Psoas muscle (tissue), 8 donors: ENCODE data around the gene PDE4D. TPM values are rescaled to one million over a fixed set of nuclear protein-coding genes. Genes with fewer than 3 reads are reported as not detected.
A peak's percentile ranks its signal among the peaks of the same experiment; 100 is the strongest.

Source experiments
- ATAC-seq, 4 donors: fragments of 200-7000 bp; cut with Tn5 transposase; one replicate each; pipeline ENCODE4 v1.9.1; 2020; ENCODE audit warnings: moderate library complexity in 3 of 4, mild to moderate bottlenecking in 2 of 4
- DNase-seq, 2 donors: peaks; one replicate each; pipeline ENCODE4 v3.0.0-alpha.2; 2020
- H3K27ac ChIP-seq: fragments of 200-600 bp; one replicate; pipeline ENCODE4 v1.8.0; 2022
- H3K27me3 ChIP-seq, 3 donors: fragments of 200-600 bp in 1 of 3; one replicate each; pipeline versions ENCODE4 v1.6.1 to v1.8.0; 2013 to 2022; ENCODE audit warnings: low read length in 2 of 3, mild to moderate bottlenecking in 2 of 3, moderate library complexity in 1 of 3; ENCODE audit not compliant: insufficient read depth in 3 of 3
- H3K36me3 ChIP-seq, 2 donors: fragments of 200-600 bp in 1 of 2; one replicate each; pipeline versions ENCODE4 v1.6.1 to v1.8.0; 2013 to 2022; ENCODE audit warnings: low read depth in 1 of 2, mild to moderate bottlenecking in 1 of 2, moderate library complexity in 1 of 2; ENCODE audit not compliant: insufficient read depth in 1 of 2
- H3K4me1 ChIP-seq: fragments of 200-600 bp; one replicate; pipeline ENCODE4 v1.8.0; 2022
- H3K4me3 ChIP-seq: fragments of 200-600 bp; one replicate; pipeline ENCODE4 v1.8.0; 2022; ENCODE audit warnings: mild to moderate bottlenecking
- H3K9me3 ChIP-seq: fragments of 200-600 bp; one replicate; pipeline ENCODE4 v1.8.0; 2022
- WGBS, 3 donors: extraction: QIAGEN DNeasy Blood & Tissue Kit; methylation state at CpG; one replicate each; pipeline versions ENCODE4 v1.1.6 to v1.1.7; 2013; 5-methylcytosine and 5-hydroxymethylcytosine counted together
- intact Hi-C, 2 donors: fragments of 100-400 bp; cut with DNase I; formaldehyde crosslinking; loops; one replicate each; pipeline versions ENCODE4 v1.11.0 to v1.14.2; 2022
- polyA plus RNA-seq, 3 donors: library from polyadenylated mRNA; stranded (reverse); fragments of 200-250 nt; gene quantifications; one replicate each; pipeline ENCODE4 v1.2.3, GENCODE V29; 2013
- total RNA-seq, 4 donors: library from RNA; stranded (reverse); fragmentation: NEBNext Ultra II Directional in 2 of 4; extraction: Animal tissue kit (Norgen Biotek cat#: 25700) in 2 of 4; gene quantifications; one replicate each; pipeline versions ENCODE4 v1.2.1 to v1.2.4, GENCODE V29; 2021 to 2023
- TF ChIP-seq, protein P1 (sequence below): fragments of 200-600 bp; IDR thresholded peaks from one replicate; pipeline ENCODE4 v1.8.0; 2022; ENCODE audit warnings: antibody characterized with exemption
- donor health status: healthy with polysubstance abuse.
- donor health status: DM: no; HTN: no; CAD: no; lungs with moderate emphysema.
- donor health status: Bipolar disorder and iron deficiency.
- donor health status: healthy.
- donor health status: DM: yes; HTN: yes; CAD: no.
- donor health status: DM: no; HTN: no; CAD: no.
- donor health status: DM: no; HTN: no; CAD: no.
- donor health status: DM: yes; HTN: yes; CAD: no.

PDE4D gene
- total and polyA plus RNA-seq, 7 donors = 42.6 to 283 (median 88.7) TPM

DNA sequence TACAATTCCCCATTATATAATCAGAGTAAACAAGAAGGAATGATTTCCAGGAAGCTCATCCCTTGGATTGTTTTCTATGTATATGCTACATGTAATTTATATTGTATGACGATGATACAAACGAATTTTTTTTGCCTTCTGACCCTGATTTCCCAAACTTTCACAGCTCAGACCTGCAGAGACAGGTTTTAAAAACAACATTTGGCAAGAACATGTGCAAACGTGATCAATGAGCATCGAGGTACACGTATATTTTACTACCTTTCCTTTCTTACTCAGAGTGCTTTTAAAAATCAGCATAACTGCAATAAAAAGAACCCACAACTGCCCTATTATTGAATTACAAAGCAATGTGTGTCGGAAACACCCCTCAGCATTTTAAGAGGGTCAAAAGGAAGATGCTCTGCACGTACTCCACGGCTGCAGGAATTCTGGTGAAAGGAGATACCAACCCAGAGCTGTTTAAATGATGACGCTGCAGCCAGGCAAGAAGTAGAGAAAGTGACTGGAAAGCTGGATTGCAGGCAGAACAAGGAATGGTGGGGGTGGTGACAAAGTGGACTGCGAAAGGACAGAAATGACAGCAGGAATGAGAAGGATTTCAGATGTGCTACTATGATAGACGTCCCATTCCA, 777.2 kb downstream of the PDE4D start:
- no peaks in the 10 kb centered on the region for H3K36me3 ChIP-seq
- ATAC-seq = peak in 3 of 4 donors; percentile 49 to 63 (median 54)
- intact Hi-C loops = no loop called here
- DNase-seq = no peak
- TF ChIP-seq, protein P1, sequence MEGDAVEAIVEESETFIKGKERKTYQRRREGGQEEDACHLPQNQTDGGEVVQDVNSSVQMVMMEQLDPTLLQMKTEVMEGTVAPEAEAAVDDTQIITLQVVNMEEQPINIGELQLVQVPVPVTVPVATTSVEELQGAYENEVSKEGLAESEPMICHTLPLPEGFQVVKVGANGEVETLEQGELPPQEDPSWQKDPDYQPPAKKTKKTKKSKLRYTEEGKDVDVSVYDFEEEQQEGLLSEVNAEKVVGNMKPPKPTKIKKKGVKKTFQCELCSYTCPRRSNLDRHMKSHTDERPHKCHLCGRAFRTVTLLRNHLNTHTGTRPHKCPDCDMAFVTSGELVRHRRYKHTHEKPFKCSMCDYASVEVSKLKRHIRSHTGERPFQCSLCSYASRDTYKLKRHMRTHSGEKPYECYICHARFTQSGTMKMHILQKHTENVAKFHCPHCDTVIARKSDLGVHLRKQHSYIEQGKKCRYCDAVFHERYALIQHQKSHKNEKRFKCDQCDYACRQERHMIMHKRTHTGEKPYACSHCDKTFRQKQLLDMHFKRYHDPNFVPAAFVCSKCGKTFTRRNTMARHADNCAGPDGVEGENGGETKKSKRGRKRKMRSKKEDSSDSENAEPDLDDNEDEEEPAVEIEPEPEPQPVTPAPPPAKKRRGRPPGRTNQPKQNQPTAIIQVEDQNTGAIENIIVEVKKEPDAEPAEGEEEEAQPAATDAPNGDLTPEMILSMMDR = no peak
- no peak overlapping the region for H3K4me3 ChIP-seq
- H3K9me3 ChIP-seq = no peaks in the 10 kb centered on the region
- WGBS, 3 donors = 46 to 68% (median 46%) methylated on average over 11 of the region's 11 CpGs
- peak overlapping the region; percentile 61 for H3K27ac ChIP-seq
- H3K27me3 ChIP-seq = no peaks in the 10 kb centered on the region
- peaks cover 58% of the 10 kb centered on the region for H3K4me1 ChIP-seq

DNA sequence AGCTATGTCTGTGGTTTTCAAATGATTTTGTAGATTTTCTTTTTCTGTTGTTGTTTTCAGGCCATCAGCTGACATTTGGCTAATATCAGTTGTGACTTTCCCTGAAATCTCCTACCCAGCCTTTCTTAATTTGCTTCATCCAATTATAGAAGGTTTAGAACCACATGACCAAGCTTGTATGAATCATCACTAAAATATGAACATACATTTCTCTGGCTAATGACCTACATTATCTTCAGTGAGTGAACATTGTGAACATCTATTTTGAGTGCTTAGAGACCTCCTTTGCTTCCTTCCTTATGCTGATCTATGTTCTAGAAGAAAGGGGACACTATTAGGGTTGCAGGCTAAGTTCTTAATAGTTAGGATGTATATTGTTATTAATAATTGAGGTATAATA, 778.2 kb downstream of the PDE4D start:
- H3K36me3 ChIP-seq = no peaks in the 10 kb centered on the region
- H3K4me3 ChIP-seq = no peak overlapping the region
- H3K9me3 ChIP-seq = no peaks in the 10 kb centered on the region
- TF ChIP-seq, protein P1 = no peak
- intact Hi-C loops = no loop called here
- H3K4me1 ChIP-seq = peaks cover 49% of the 10 kb centered on the region
- ATAC-seq (peak in 3 of 4 donors; percentile 18 to 60 (median 52)), DNase-seq (no peak)
- H3K27ac ChIP-seq = peak overlapping the region; percentile 61
- no peaks in the 10 kb centered on the region for H3K27me3 ChIP-seq

DNA sequence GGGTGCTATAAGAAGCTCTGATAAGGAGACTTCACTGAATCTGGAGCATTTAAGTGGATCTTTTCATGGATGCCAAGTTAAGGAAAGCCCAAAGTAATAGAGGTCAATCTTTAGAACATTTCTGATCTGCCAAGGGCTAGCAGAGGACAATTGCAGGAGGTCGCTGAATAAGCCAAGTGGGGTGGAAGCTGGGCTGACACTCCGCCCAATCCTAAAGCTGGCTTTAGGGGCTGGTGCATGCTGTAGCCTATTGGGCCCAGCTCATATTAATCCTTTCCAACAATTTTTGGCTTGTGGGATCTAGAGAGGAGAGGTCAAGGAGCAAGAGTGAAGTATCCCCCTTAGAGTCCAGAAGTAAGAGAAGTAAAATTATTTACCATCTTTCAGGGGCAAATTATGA, 784.1 kb downstream of the PDE4D start:
- Histone ChIP-seq H3K27ac (no peak overlapping the region), H3K9me3 (no peaks in the 10 kb centered on the region), H3K27me3 (no peaks in the 10 kb centered on the region), H3K4me3 (no peak overlapping the region), H3K4me1 (peaks cover 35% of the 10 kb centered on the region), H3K36me3 (no peaks in the 10 kb centered on the region)
- TF ChIP-seq, protein P1 = no peak
- ATAC-seq = no peak
- WGBS, 3 donors = 67 to 74% (median 69%) methylated on average over 2 of the region's 2 CpGs
- no peak for DNase-seq
- intact Hi-C loops = no loop called here

DNA sequence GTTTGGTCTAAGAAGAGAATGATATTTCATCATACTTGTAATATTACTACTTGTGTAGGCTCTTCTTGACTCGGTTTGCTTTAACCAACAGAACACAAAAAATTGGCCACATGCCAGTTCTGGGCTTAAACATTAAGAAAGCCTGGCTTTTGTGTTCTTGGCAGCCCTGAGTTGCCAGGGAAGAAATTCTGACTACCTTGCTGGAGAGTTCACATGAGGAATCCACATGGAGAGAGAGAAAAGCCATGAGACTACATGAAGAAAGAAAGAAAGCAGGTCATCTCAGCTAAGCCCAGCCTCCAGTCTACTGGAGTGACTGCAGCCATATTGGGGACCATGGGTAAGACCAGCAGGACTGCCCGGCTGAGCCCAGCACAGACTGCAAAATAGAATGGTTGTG, 785.8 kb downstream of the PDE4D start:
- Histone ChIP-seq H3K36me3 (no peaks in the 10 kb centered on the region), H3K27ac (peak overlapping the region; percentile 60), H3K4me1 (peaks cover 50% of the 10 kb centered on the region), H3K27me3 (no peaks in the 10 kb centered on the region), H3K4me3 (no peak overlapping the region), H3K9me3 (no peaks in the 10 kb centered on the region)
- intact Hi-C loops = no loop called here
- WGBS, 3 donors = 52 to 57% (median 56%) methylated on average over 2 of the region's 2 CpGs
- DNase-seq = peak in 1 of 2 donors; percentile 49
- TF ChIP-seq, protein P1 = no peak
- ATAC-seq = peak; percentile 29 to 86 (median 74)
